NB4 (cell line): ENCODE results near the gene CLIP4.

ENCODE experiments used
- MYC ChIP-seq: IDR thresholded peaks from 2 replicates; pipeline ENCODE4 v1.6.1; 2011; ENCODE audit warnings: low read depth, low read length
- POLR2A ChIP-seq: IDR thresholded peaks from 2 replicates; pipeline ENCODE4 v1.6.1; 2011; ENCODE audit warnings: mild to moderate bottlenecking; ENCODE audit not compliant: insufficient read length; ENCODE audit errors: extremely low read depth
- TF ChIP-seq, protein P1 (sequence below): IDR thresholded peaks from one replicate; pipeline ENCODE4 v1.5.1; 2012; ENCODE audit warnings: low read depth, low read length

DNA sequence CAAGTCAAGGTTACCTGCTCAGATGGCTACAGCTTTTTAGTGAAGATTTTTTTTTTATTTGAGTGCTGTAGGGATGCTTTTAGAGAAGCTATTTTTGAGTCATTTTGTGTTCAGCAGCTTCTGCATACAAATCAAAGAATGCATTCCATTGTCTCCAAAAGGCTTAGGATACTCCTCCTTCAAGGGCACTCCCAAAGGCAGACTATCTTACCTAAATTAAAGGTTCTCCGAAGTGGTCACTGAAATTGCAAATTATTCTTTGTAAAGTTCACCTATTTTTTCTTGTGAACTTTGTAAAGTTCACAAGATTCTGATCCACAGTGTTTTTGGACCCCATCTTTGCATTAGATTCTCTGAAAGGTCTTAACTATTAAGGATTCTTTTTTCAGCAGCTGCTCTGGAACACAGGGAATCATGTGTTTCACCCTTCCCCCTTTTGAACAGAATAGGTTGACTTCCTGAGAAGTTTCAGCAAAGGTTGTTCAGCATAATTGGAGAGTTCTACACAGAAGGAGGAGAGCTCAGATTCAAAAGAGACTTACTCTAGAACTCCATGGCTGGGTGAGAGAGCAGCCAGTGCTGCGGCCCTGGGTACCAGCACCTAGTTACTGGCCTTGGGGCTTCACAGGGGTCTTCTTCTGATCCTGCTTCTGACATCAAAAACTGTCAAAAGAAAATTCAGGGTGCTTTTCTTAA is 14.5 kb downstream of the CLIP4 start:
- TF ChIP-seq, protein P1, sequence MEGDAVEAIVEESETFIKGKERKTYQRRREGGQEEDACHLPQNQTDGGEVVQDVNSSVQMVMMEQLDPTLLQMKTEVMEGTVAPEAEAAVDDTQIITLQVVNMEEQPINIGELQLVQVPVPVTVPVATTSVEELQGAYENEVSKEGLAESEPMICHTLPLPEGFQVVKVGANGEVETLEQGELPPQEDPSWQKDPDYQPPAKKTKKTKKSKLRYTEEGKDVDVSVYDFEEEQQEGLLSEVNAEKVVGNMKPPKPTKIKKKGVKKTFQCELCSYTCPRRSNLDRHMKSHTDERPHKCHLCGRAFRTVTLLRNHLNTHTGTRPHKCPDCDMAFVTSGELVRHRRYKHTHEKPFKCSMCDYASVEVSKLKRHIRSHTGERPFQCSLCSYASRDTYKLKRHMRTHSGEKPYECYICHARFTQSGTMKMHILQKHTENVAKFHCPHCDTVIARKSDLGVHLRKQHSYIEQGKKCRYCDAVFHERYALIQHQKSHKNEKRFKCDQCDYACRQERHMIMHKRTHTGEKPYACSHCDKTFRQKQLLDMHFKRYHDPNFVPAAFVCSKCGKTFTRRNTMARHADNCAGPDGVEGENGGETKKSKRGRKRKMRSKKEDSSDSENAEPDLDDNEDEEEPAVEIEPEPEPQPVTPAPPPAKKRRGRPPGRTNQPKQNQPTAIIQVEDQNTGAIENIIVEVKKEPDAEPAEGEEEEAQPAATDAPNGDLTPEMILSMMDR = no peak
- no peak for TF ChIP-seq POLR2A
- no peak for TF ChIP-seq MYC
